ENCODE measurements around the gene SMOC2. TPM values are rescaled to one million over a fixed set of nuclear protein-coding genes. Genes with fewer than 3 reads are reported as not detected.

Gene SMOC2
- total RNA-seq (0.37 and 0.51 TPM in 2 replicates), polyA plus RNA-seq (0.06 TPM in 1 of 2 replicates, not detected in the other), polyA minus RNA-seq (0.09 and 0.14 TPM in 2 replicates)
- 1.8 TPM for total RNA-seq (2013)

DNA sequence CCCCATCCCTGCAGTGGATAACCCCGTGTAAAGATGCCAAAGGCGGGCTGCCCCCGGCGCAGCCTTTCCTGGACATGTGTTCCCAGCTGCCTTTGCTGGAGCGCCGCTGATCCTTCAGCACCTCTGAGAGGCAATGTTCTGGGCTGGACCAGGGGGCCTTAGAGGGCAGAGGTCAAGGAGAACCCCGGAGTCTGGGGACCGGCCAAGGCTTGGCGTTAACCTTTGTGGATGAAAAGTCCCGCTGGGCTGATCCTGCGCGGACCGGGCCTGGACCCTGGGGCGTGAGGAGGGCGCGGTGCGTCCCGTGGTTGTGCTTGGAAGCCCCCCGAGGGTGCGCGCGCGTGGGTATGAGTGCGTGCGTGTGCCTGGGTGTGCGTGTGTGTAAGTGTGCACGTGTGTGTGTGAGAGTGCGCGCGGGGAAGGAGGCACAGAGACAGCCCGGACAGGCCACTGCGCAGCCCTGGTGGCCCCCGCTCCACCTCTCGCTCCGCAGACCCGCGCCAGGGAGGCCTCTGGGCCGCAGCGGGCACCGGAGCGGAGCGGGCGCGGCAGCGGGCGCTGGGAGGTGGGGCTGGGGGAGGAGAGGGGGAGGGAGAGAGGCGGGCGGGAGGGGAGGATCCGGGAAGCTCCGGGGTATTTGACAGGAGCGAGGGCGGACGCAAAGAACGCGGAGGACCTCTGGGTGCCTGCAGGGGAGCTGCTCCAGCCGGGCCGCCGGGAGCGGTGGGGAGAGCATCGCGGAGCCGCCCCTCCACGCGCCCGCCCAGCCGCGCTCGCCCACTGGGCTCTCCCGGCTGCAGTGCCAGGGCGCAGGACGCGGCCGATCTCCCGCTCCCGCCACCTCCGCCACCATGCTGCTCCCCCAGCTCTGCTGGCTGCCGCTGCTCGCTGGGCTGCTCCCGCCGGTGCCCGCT lies at the start of gene SMOC2:
SMOC2 (plus strand) TSS at position 665 of the 914 bp plus-strand sequence; CDS start at position 852, 187 bp downstream.
- H4K20me1 ChIP-seq (ENCODE audit: control insufficient read depth, insufficient read depth, low read length, poor library complexity, severe bottlenecking), result no peaks in the 10 kb centered on the region

More for the DNA sequence above, at the start of gene SMOC2:
- Histone ChIP-seq H2AFZ (ENCODE audit: insufficient read depth, low read depth, low read length, poor library complexity, severe bottlenecking) (no peak within 1 kb of the TSS), H3K79me2 (ENCODE audit: control insufficient read depth, insufficient read depth, low read length) (no peaks in the 10 kb centered on the region), H3K9ac (ENCODE audit: low read length) (no peak within 1 kb of the TSS), H3K27ac (ENCODE audit: low read length in 2 of 2) (no peak within 1 kb of the TSS), H3K27me3 (replicated peaks in 1 of 4; ENCODE audit: control extremely low read depth in 1 of 4, control insufficient read depth in 3 of 4, insufficient read depth in 4 of 4, low read length in 3 of 4) (peaks cover 0 to 28% (median 9%) of the 10 kb centered on the region in 4 experiments), H3K36me3 (replicated peaks in 1 of 2; ENCODE audit: control extremely low read depth in 1 of 2, control insufficient read depth in 1 of 2, extremely low read depth in 1 of 2, insufficient read depth in 2 of 2, low read length in 1 of 2) (no peaks in the 10 kb centered on the region), H3K4me2 (replicated peaks; ENCODE audit: low read depth, low read length, poor library complexity, severe bottlenecking) (no peak within 1 kb of the TSS), H3K4me3 (ENCODE audit: control extremely low read depth in 1 of 5, extremely low read depth in 1 of 5, insufficient read depth in 1 of 5, low read depth in 2 of 5, low read length in 4 of 5) (no peak within 1 kb of the TSS), H3K9me3 (ENCODE audit: control extremely low read depth in 1 of 3, control insufficient read depth in 2 of 3, insufficient read depth in 1 of 3, low read length in 2 of 3) (peaks cover 0 to 8% (median 0%) of the 10 kb centered on the region in 3 donors), H3K4me1 (ENCODE audit: control insufficient read depth in 2 of 2, insufficient read depth in 2 of 2, low read length in 2 of 2) (no peaks in the 10 kb centered on the region)
- intact Hi-C loops (cut with micrococcal nuclease), result no loop called here
- POLR2A ChIA-PET, result no interaction called here
- no peak within 1 kb of the TSS for H3K4me3 Mint-ChIP-seq
- TF ChIP-seq, protein P1, sequence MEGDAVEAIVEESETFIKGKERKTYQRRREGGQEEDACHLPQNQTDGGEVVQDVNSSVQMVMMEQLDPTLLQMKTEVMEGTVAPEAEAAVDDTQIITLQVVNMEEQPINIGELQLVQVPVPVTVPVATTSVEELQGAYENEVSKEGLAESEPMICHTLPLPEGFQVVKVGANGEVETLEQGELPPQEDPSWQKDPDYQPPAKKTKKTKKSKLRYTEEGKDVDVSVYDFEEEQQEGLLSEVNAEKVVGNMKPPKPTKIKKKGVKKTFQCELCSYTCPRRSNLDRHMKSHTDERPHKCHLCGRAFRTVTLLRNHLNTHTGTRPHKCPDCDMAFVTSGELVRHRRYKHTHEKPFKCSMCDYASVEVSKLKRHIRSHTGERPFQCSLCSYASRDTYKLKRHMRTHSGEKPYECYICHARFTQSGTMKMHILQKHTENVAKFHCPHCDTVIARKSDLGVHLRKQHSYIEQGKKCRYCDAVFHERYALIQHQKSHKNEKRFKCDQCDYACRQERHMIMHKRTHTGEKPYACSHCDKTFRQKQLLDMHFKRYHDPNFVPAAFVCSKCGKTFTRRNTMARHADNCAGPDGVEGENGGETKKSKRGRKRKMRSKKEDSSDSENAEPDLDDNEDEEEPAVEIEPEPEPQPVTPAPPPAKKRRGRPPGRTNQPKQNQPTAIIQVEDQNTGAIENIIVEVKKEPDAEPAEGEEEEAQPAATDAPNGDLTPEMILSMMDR (IDR thresholded peaks at IDR 0.05), result no peak
- H3K9me3 Mint-ChIP-seq (ENCODE audit: insufficient read depth), result no peaks in the 10 kb centered on the region
- no peak for ATAC-seq (ENCODE audit: low read depth)
- no peaks in the 10 kb centered on the region for H3K4me1 Mint-ChIP-seq
- H3K27ac Mint-ChIP-seq, result no peak within 1 kb of the TSS
- H3K27me3 Mint-ChIP-seq, result peaks cover 53% of the 10 kb centered on the region
- CTCF ChIA-PET, result no interaction called here
- no peak for DNase-seq
- WGBS (ENCODE audit: insufficient coverage), result 10% methylated on average over 80 of the region's 81 CpGs

All from B cell (primary cell).